CD4-positive, alpha-beta T cell treated with Interleukin-4 for 1 hour (primary cell): ENCODE results near the gene SHISA9.
"Not testable (repeated sequence)": the region's sequence is repeated elsewhere in the genome, so short reads cannot be mapped to it uniquely, and the experiment has no call there.

Experiments
- DNase-seq, 2 donors: peaks; one replicate each; pipeline ENCODE4 v3.0.0-alpha.2; 2020 to 2022

Gene SHISA9

GRCh38 chr16:12901597-12902461, at the start of gene SHISA9:
Gene SHISA9, plus strand, starts transcription at chr16:12901598.
- DNase-seq: no peak

GRCh38 chr16:12853972-12854371, 47.4 kb upstream of the SHISA9 start:
- no peak for DNase-seq

GRCh38 chr16:12857435-12857834, 44.0 kb upstream of the SHISA9 start:
- DNase-seq: not testable (repeated sequence)

GRCh38 chr16:12862327-12862726, 39.1 kb upstream of the SHISA9 start:
- no peak for DNase-seq

GRCh38 chr16:12862941-12863340, 38.5 kb upstream of the SHISA9 start:
- DNase-seq: no peak

- no peak for DNase-seq
These were observed 34.3 kb upstream of the SHISA9 start for GRCh38 chr16:12866981-12867551.

GRCh38 chr16:12868169-12868568, 33.2 kb upstream of the SHISA9 start:
- DNase-seq: no peak

- DNase-seq: no peak
These were observed 32.6 kb upstream of the SHISA9 start for GRCh38 chr16:12868788-12869187.

GRCh38 chr16:12869698-12870427, 31.5 kb upstream of the SHISA9 start:
- DNase-seq: no peak

- DNase-seq: no peak
These were observed 29.6 kb upstream of the SHISA9 start for GRCh38 chr16:12871784-12872183.

GRCh38 chr16:12874186-12874585, 27.2 kb upstream of the SHISA9 start:
- no peak for DNase-seq

GRCh38 chr16:12876778-12877177, 24.6 kb upstream of the SHISA9 start:
- DNase-seq: no peak

GRCh38 chr16:12878973-12879372, 22.4 kb upstream of the SHISA9 start:
- DNase-seq: no peak

GRCh38 chr16:12879812-12880211, 21.6 kb upstream of the SHISA9 start:
- no peak for DNase-seq

- no peak for DNase-seq
These were observed 20.2 kb upstream of the SHISA9 start for GRCh38 chr16:12881182-12881581.

GRCh38 chr16:12881740-12882139, 19.7 kb upstream of the SHISA9 start:
- DNase-seq: no peak

- DNase-seq: no peak
These were observed 15.7 kb upstream of the SHISA9 start for GRCh38 chr16:12885742-12886141.

GRCh38 chr16:12891836-12892235, 9.6 kb upstream of the SHISA9 start:
- no peak for DNase-seq

GRCh38 chr16:12893050-12893750, 8.2 kb upstream of the SHISA9 start:
- DNase-seq: no peak

GRCh38 chr16:12896562-12896961, 4.8 kb upstream of the SHISA9 start:
- DNase-seq: peak in 1 of 2 donors; percentile 2

GRCh38 chr16:12898551-12898950, 2.8 kb upstream of the SHISA9 start:
- no peak for DNase-seq

GRCh38 chr16:12899529-12900143, 1.8 kb upstream of the SHISA9 start:
- DNase-seq: no peak

- no peak for DNase-seq
These were observed 1.2 kb upstream of the SHISA9 start for GRCh38 chr16:12900156-12900555.
